Ovary (tissue), 3 donors: Measurements from ENCODE around the gene SNX9.

Source experiments
- CTCF ChIP-seq, 3 donors: fragments of 450-650 bp in 2 of 3; fragments of 200-600 bp in 1 of 3; IDR thresholded peaks; one replicate each; pipeline versions ENCODE4 v1.5.1 to v1.8.0; 2016 to 2022; ENCODE audit warnings: antibody characterized with exemption in 3 of 3, mild to moderate bottlenecking in 1 of 3
- EP300 ChIP-seq: sonication (generic); formaldehyde crosslinking; IDR thresholded peaks from one replicate; pipeline ENCODE4 v1.6.1; 2017; ENCODE audit warnings: antibody characterized with exemption
- donor health status: DM: no; HTN: no; CAD: no.

- TF ChIP-seq CTCF (IDR thresholded peaks at IDR 0.05) (no peak), EP300 (no peak)
These were observed 30.2 kb downstream of the SNX9 start for GRCh38 chr6:157853018-157853805.
